H1 (cell line): Measurements from ENCODE around the gene NLRP12. TPM values are rescaled to one million over a fixed set of nuclear protein-coding genes. Genes with fewer than 3 reads are reported as not detected.

ENCODE experiments used
- CTCF ChIA-PET: fragments of 300-600 bp; sonication (Branson Sonifier 250); formaldehyde crosslinking; loops from one replicate; lab custom pipeline; 2021; ENCODE audit not compliant: partially characterized antibody; lab: Charles Lee
- POLR2A ChIA-PET: fragments of 300-600 bp; sonication (Branson Sonifier 250); formaldehyde crosslinking; loops from one replicate; lab custom pipeline; 2021; ENCODE audit warnings: inconsistent platforms; ENCODE audit not compliant: partially characterized antibody; lab: Charles Lee
- DNase-seq, 2 experiments: peaks; one replicate each; pipeline versions ENCODE4 v3.0.0 to v3.0.0-alpha.2; 2010 to 2022; ENCODE audit warnings: low spot score in 2 of 2, low read depth in 1 of 2, mixed read lengths in 1 of 2
- FAIRE-seq: peaks from 2 replicates; lab custom pipeline; 2011; peaks lifted over from hg19 to GRCh38; lab: Jason Lieb, UNC
- H2AFZ ChIP-seq: 2 replicates; pipeline ENCODE4 v1.8.1; 2012; ENCODE audit warnings: low read length, inconsistent platforms
- H2AK5ac ChIP-seq: 2 replicates; pipeline ENCODE4 v1.6.1; 2013; ENCODE audit warnings: low read depth, low read length
- H2BK120ac ChIP-seq: replicated peaks from 2 replicates; pipeline ENCODE3; 2013; ENCODE audit warnings: low read depth, low read length, inconsistent platforms
- H2BK12ac ChIP-seq: 2 replicates; pipeline ENCODE4 v1.6.1; 2013; ENCODE audit warnings: low read depth, low read length
- H2BK15ac ChIP-seq: 2 replicates; pipeline ENCODE4 v1.6.1; 2013; ENCODE audit warnings: low read length
- H2BK20ac ChIP-seq: 2 replicates; pipeline ENCODE4 v1.6.1; 2013; ENCODE audit warnings: low read length
- H2BK5ac ChIP-seq: 2 replicates; pipeline ENCODE4 v1.6.1; 2013; ENCODE audit warnings: low read depth, low read length
- H3K14ac ChIP-seq: 2 replicates; pipeline ENCODE4 v1.6.1; 2013; ENCODE audit warnings: inconsistent platforms; ENCODE audit not compliant: insufficient read length
- H3K18ac ChIP-seq: 2 replicates; pipeline ENCODE4 v1.6.1; 2013; ENCODE audit warnings: low read length; ENCODE audit errors: extremely low read depth
- H3K23ac ChIP-seq: 2 replicates; pipeline ENCODE4 v1.6.1; 2013; ENCODE audit warnings: inconsistent platforms; ENCODE audit not compliant: insufficient read length
- H3K23me2 ChIP-seq: 2 replicates; pipeline ENCODE4 v1.6.1; 2013; ENCODE audit warnings: low read depth, low read length
- H3K27ac ChIP-seq: 2 replicates; pipeline ENCODE4 v1.6.1; 2011; ENCODE audit warnings: low read depth, low read length, inconsistent platforms
- H3K27me3 ChIP-seq, 4 experiments: replicated peaks in 1 of 4; 1 replicate in 1 of 4; 2 replicates in 3 of 4; pipeline versions ENCODE4 v1.6.1 to v1.8.1; 2011 to 2013; ENCODE audit warnings: low read length in 3 of 4, mild to moderate bottlenecking in 3 of 4, inconsistent platforms in 2 of 4, mixed read lengths in 2 of 4, moderate library complexity in 1 of 4; ENCODE audit not compliant: control insufficient read depth in 3 of 4, insufficient read depth in 3 of 4; ENCODE audit errors: extremely low read depth in 1 of 4
- H3K36me3 ChIP-seq, 4 experiments: 2 replicates each; pipeline versions ENCODE4 v1.6.1 to v1.8.1; 2011 to 2013; ENCODE audit warnings: mild to moderate bottlenecking in 4 of 4, low read length in 3 of 4, moderate library complexity in 2 of 4, control low read depth in 1 of 4, inconsistent platforms in 1 of 4; ENCODE audit not compliant: insufficient read depth in 4 of 4, control insufficient read depth in 2 of 4
- H3K4ac ChIP-seq: replicated peaks from 2 replicates; pipeline ENCODE3; 2013; ENCODE audit warnings: low read length, low read depth, mixed read lengths, inconsistent platforms; ENCODE audit not compliant: insufficient read length
- H3K4me1 ChIP-seq, 4 experiments: replicated peaks in 1 of 4; 1 replicate in 1 of 4; 2 replicates in 3 of 4; pipeline versions ENCODE4 v1.6.1 to v1.8.1; 2011 to 2013; ENCODE audit warnings: low read length in 3 of 4, inconsistent platforms in 2 of 4, mixed read lengths in 1 of 4; ENCODE audit not compliant: insufficient read depth in 4 of 4, control insufficient read depth in 3 of 4
- H3K4me2 ChIP-seq, 2 experiments: 2 replicates each; pipeline versions ENCODE4 v1.6.1 to v1.8.1; 2011 to 2013; ENCODE audit warnings: low read depth in 2 of 2, low read length in 2 of 2, control low read depth in 1 of 2, inconsistent platforms in 1 of 2, mild to moderate bottlenecking in 1 of 2; ENCODE audit not compliant: insufficient read depth in 1 of 2
- H3K4me3 ChIP-seq, 4 experiments: fragments of 200-600, 300-600 bp in 1 of 4; sonication (generic), shearing (Covaris generic), sonication (Bioruptor Twin) in 1 of 4; 2 replicates each; pipeline versions ENCODE4 v1.5.1 to v1.8.1; 2011 to 2016; ENCODE audit warnings: low read length in 4 of 4, low read depth in 3 of 4, control low read depth in 2 of 4, inconsistent platforms in 2 of 4, mild to moderate bottlenecking in 2 of 4, mixed read lengths in 1 of 4, moderate library complexity in 1 of 4; ENCODE audit not compliant: insufficient read depth in 2 of 4; ENCODE audit errors: extremely low read depth in 1 of 4
- H3K56ac ChIP-seq: replicated peaks from 2 replicates; pipeline ENCODE3; 2013; ENCODE audit warnings: low read depth, mild to moderate bottlenecking, mixed read lengths, low read length, inconsistent platforms; ENCODE audit not compliant: insufficient read length
- H3K79me1 ChIP-seq: 2 replicates; pipeline ENCODE4 v1.6.1; 2013; ENCODE audit warnings: low read depth, low read length, control low read depth
- H3K79me2 ChIP-seq, 2 experiments: 2 replicates each; pipeline versions ENCODE4 v1.6.1 to v1.8.1; 2012 to 2013; ENCODE audit warnings: low read length in 2 of 2, mild to moderate bottlenecking in 2 of 2, inconsistent platforms in 1 of 2; ENCODE audit not compliant: insufficient read depth in 2 of 2, control insufficient read depth in 1 of 2
- H3K9ac ChIP-seq, 4 experiments: replicated peaks in 1 of 4; 1 replicate in 1 of 4; 2 replicates in 3 of 4; pipeline versions ENCODE4 v1.6.1 to v1.8.1; 2011 to 2013; ENCODE audit warnings: low read depth in 3 of 4, low read length in 3 of 4, control low read depth in 2 of 4, mild to moderate bottlenecking in 2 of 4, moderate library complexity in 2 of 4, inconsistent platforms in 1 of 4; ENCODE audit errors: extremely low read depth in 1 of 4
- H3K9me3 ChIP-seq, 2 experiments: 2 replicates each; pipeline versions ENCODE4 v1.6.1 to v1.8.1; 2012 to 2013; ENCODE audit warnings: mild to moderate bottlenecking in 2 of 2, moderate library complexity in 2 of 2, control low read depth in 1 of 2, inconsistent platforms in 1 of 2, low read depth in 1 of 2, low read length in 1 of 2, mixed read lengths in 1 of 2; ENCODE audit not compliant: insufficient read depth in 2 of 2
- H4K20me1 ChIP-seq, 2 experiments: replicated peaks in 1 of 2; 2 replicates each; pipeline versions ENCODE3 to v1.8.1; 2011 to 2013; ENCODE audit warnings: inconsistent platforms in 2 of 2, low read length in 2 of 2, mild to moderate bottlenecking in 1 of 2; ENCODE audit not compliant: insufficient read depth in 2 of 2, control insufficient read depth in 1 of 2
- H4K5ac ChIP-seq: 2 replicates; pipeline ENCODE4 v1.6.1; 2013; ENCODE audit warnings: low read length, low read depth, mixed read lengths, inconsistent platforms; ENCODE audit not compliant: insufficient read length
- H4K8ac ChIP-seq: 2 replicates; pipeline ENCODE4 v1.8.0; 2013; ENCODE audit warnings: mild to moderate bottlenecking, moderate library complexity, low read length, inconsistent platforms; ENCODE audit not compliant: insufficient read depth; ENCODE audit errors: extremely low read depth
- H4K91ac ChIP-seq: replicated peaks from 2 replicates; pipeline ENCODE3; 2013; ENCODE audit warnings: low read length, mixed read lengths, inconsistent platforms; ENCODE audit not compliant: insufficient read length
- CBX5 ChIP-seq: fragments of 300-800, 300-1000 bp; sonication (generic); IDR thresholded peaks from 2 replicates; pipeline ENCODE4 v1.7.1; 2016; ENCODE audit warnings: antibody characterized with exemption, low read length, low read depth
- CREB1 ChIP-seq: IDR thresholded peaks from 2 replicates; pipeline ENCODE4 v1.6.1; 2012; ENCODE audit warnings: inconsistent platforms
- JUND ChIP-seq: IDR thresholded peaks from 2 replicates; pipeline ENCODE4 v1.6.1; 2011; ENCODE audit warnings: mild to moderate bottlenecking, improper control_type of control experiment, low read length
- KDM4A ChIP-seq: IDR thresholded peaks from one replicate; pipeline ENCODE4 v1.7.1; 2012; ENCODE audit warnings: low read depth, mild to moderate bottlenecking, moderate library complexity, low read length, inconsistent platforms; ENCODE audit not compliant: severe bottlenecking
- POLR2A ChIP-seq, 2 experiments: IDR thresholded peaks; 1 replicate in 1 of 2; 2 replicates in 1 of 2; pipeline ENCODE4 v1.6.1; 2011; ENCODE audit warnings: low read depth in 2 of 2, low read length in 2 of 2, mild to moderate bottlenecking in 2 of 2; ENCODE audit errors: control extremely low read depth in 1 of 2
- POLR2AphosphoS5 ChIP-seq: IDR thresholded peaks from 2 replicates; pipeline ENCODE4 v1.6.1; 2011; ENCODE audit warnings: low read depth, low read length
- SIN3A ChIP-seq, 2 experiments: IDR thresholded peaks in 1 of 2; conservative IDR thresholded peaks in 1 of 2; 2 replicates each; pipeline ENCODE4 v1.6.1; 2011 to 2012; ENCODE audit warnings: low read length in 2 of 2, improper control_type of control experiment in 1 of 2, low read depth in 1 of 2, mild to moderate bottlenecking in 1 of 2
- SP4 ChIP-seq: IDR thresholded peaks from 2 replicates; pipeline ENCODE4 v1.6.1; 2012; ENCODE audit warnings: low read length, inconsistent platforms
- SRF ChIP-seq: IDR thresholded peaks from 2 replicates; pipeline ENCODE4 v1.6.1; 2011; ENCODE audit warnings: mild to moderate bottlenecking, low read depth, low read length, moderate library complexity
- TAF7 ChIP-seq: optimal IDR thresholded peaks from 2 replicates; pipeline ENCODE3; 2011; ENCODE audit warnings: low read depth, mild to moderate bottlenecking, inconsistent platforms, low read length, moderate library complexity, borderline replicate concordance
- TCF12 ChIP-seq: IDR thresholded peaks from 2 replicates; pipeline ENCODE4 v1.6.1; 2011; ENCODE audit warnings: low read depth, mild to moderate bottlenecking, low read length
- WGBS, 2 experiments: shearing (Covaris generic) in 1 of 2; methylation state at CpG; one replicate each; pipeline versions ENCODE4 v1.1.6 to v1.1.7; 2013 to 2015; ENCODE audit warnings: low lambda C conversion rate in 2 of 2, mixed read lengths in 2 of 2, inconsistent platforms in 1 of 2, low coverage in 1 of 2, missing lambda C conversion rate in 1 of 2; ENCODE audit not compliant: insufficient replicate concordance in 2 of 2, insufficient coverage in 1 of 2, insufficient read length in 1 of 2; ENCODE audit errors: extremely low coverage in 1 of 2, missing lambda C conversion rate in 1 of 2; 5-methylcytosine and 5-hydroxymethylcytosine counted together
- polyA plus RNA-seq, 7 experiments: library from polyadenylated mRNA; depleted of rRNA in 3 of 7; stranded (reverse) in 5 of 7; unstranded in 2 of 7; fragments of >200 nt in 5 of 7; fragments of 200-250 nt in 2 of 7; gene quantifications; 1 replicate in 5 of 7; 2 replicates in 1 of 7; 4 replicates in 1 of 7; pipeline versions ENCODE4 v1.2.1 to v1.2.3, GENCODE V29; 2011 to 2013; ENCODE audit warnings: missing spikeins in 2 of 7, mixed read lengths in 2 of 7
- total RNA-seq: library from RNA; stranded (reverse); fragmentation: NEBNext Ultra II Directional; extraction: Animal tissue kit (Norgen Biotek cat#: 25700); gene quantifications from 2 replicates; pipeline ENCODE4 v1.2.1, GENCODE V29; 2021

NLRP12 gene
- total and polyA plus RNA-seq, 2 of the 8 experiments (the other 6 are each of a cell fraction or from before 2014, with no cell fraction given) = 1.0 to 1.8 TPM

- Histone ChIP-seq H3K56ac (peak overlapping the region; percentile 10), H3K23me2 (peaks cover 16% of the 10 kb centered on the region; the same call in 1 of the 2 replicates), H4K20me1 (peaks cover 1 to 4% of the 10 kb centered on the region in 2 experiments), H2AFZ (no peak overlapping the region; the same call in 1 of the 2 replicates), H4K91ac (peak overlapping the region; percentile 87), H2BK120ac (peak overlapping the region; percentile 80), H3K36me3 (no peaks in the 10 kb centered on the region; a peak in 1 of 8 replicates), H2BK15ac (0 out of 2 replicates have a peak overlapping the region, but pooled peaks have one; percentile 10), H3K9me3 (no peaks in the 10 kb centered on the region), H2AK5ac (peak overlapping the region; percentile 79; the same call in 1 of the 2 replicates), H3K27ac (peak overlapping the region; percentile 96), H4K5ac (peak overlapping the region; percentile 44), H3K4me2 (peak overlapping the region; percentile 69 to 87), H3K18ac (peak overlapping the region; percentile 99), H3K4me3 (peak overlapping the region; percentile 49 to 76 (median 62)), H3K79me2 (peaks cover 0 to 12% of the 10 kb centered on the region in 2 experiments; a peak in 1 of 4 replicates), H3K23ac (no peak overlapping the region), H2BK5ac (peak overlapping the region; percentile 99), H4K8ac (peak overlapping the region; percentile 86; the same call in 1 of the 2 replicates), H3K14ac (no peak overlapping the region), H2BK20ac (0 out of 2 replicates have a peak overlapping the region, but pooled peaks have one; percentile 32), H2BK12ac (peak overlapping the region; percentile 99), H3K9ac (peak overlapping the region; percentile 59 to 85 (median 74)), H3K4me1 (peaks cover 0 to 13% (median 8%) of the 10 kb centered on the region in 4 experiments; a peak in 6 of 7 replicates), H3K27me3 (no peaks in the 10 kb centered on the region), H3K79me1 (peaks cover 3% of the 10 kb centered on the region; the same call in 1 of the 2 replicates), H3K4ac (no peak overlapping the region)
- WGBS, 2 experiments = 2% methylated on average over 26 of the region's 50 CpGs; no CpG with 5 or more reads in 1 of the 2 experiments
- DNase-seq (peak in 1 of 2 experiments; percentile 83), FAIRE-seq (no peak)
- POLR2A ChIA-PET = interaction anchor here (0.6 to 7.1 kb wide), 25 partner anchors 11 to 249 kb away, joined by 3 to 137 read pairs (median 4); partner anchors contain the start of genes CACNG8, PRKCG, PRPF31 and TFPT
- CTCF ChIA-PET = interaction anchor here (0.9 to 5.1 kb wide), 6 partner anchors 11 to 56 kb away, joined by 3 to 23 read pairs (median 6); no protein-coding TSS in a partner anchor
- TF ChIP-seq SP4 (no peak), POLR2A (IDR thresholded peaks at IDR 0.05; ENCODE audit: control extremely low read depth in 1 of 2, low read depth in 2 of 2, low read length in 2 of 2) (peak; percentile 78 to 82), SIN3A (conservative IDR thresholded peaks at IDR 0.05 in 1 of 2, IDR thresholded peaks at IDR 0.05 in 1 of 2; ENCODE audit: low read depth in 1 of 2, low read length in 2 of 2) (0 out of 4 replicates have a peak, but pooled peaks have one; percentile 22 to 30), CREB1 (peak; percentile 74), POLR2AphosphoS5 (peak; percentile 50; the same call in 1 of the 2 replicates), TCF12 (no peak), KDM4A (peak; percentile 72), TAF7 (peak; percentile 80), SRF (no peak), JUND (no peak), CBX5 (no peak)
Observed at GRCh38 chr19:53865918-53866864, 42.1 kb upstream of the NLRP12 start.
